HCT116 (cell line): ENCODE measurements around the gene ATP8A1. TPM values are rescaled to one million over a fixed set of nuclear protein-coding genes. Genes with fewer than 3 reads are reported as not detected.

Source experiments
- ATAC-seq: fragments of 200-7000 bp; cut with Tn5 transposase; 2 replicates; pipeline ENCODE4 v1.9.1; 2020; ENCODE audit warnings: mild to moderate bottlenecking, moderate library complexity
- BruUV-seq: library from RNA; stranded (reverse); fragments of 400-500 nt; replicated peaks from 2 replicates; lab custom pipeline; 2021; lab: Mats Ljungman, UMichigan
- CTCF ChIA-PET: fragments of 300-600 bp; sonication (Branson Sonifier 250); formaldehyde crosslinking; loops from one replicate; lab custom pipeline; 2021; ENCODE audit warnings: antibody characterized with exemption; lab: Charles Lee
- POLR2A ChIA-PET: fragments of 300-600, 350-600 bp; sonication (Branson Sonifier 250); formaldehyde crosslinking; loops from one replicate; lab custom pipeline; 2021; ENCODE audit warnings: antibody characterized with exemption; lab: Charles Lee
- RAD21 ChIA-PET, 2 experiments: fragments of 300-600 bp; sonication (Branson Sonifier 250); formaldehyde crosslinking; loops; one replicate each; lab custom pipeline; 2023; ENCODE audit warnings: low total read pairs in 2 of 2; ENCODE audit not compliant: uncharacterized antibody in 2 of 2, unreplicated experiment in 2 of 2, low non-redundant PET in 1 of 2; lab: Charles Lee
- DNase-seq: peaks from one replicate; pipeline ENCODE4 v3.0.0-alpha.2; 2010; ENCODE audit warnings: low read depth, low spot score
- H2AFZ ChIP-seq: fragments of 200-600 bp; shearing (Covaris generic), sonication (generic); 2 replicates; pipeline ENCODE4 v1.6.1; 2017; ENCODE audit warnings: low read depth, mixed run types, mixed read lengths, antibody characterized with exemption, low read length; ENCODE audit not compliant: poor library complexity, severe bottlenecking
- H3K27ac ChIP-seq: 2 replicates; pipeline ENCODE4 v1.5.1; 2012; ENCODE audit warnings: low read depth, low read length
- H3K27me3 ChIP-seq: fragments of 200-600 bp; sonication (generic); 2 replicates; pipeline ENCODE4 v1.6.1; 2016; ENCODE audit warnings: mixed run types, low read length, mixed read lengths; ENCODE audit not compliant: insufficient read depth
- H3K36me3 ChIP-seq, 2 experiments: fragments of 200-500 bp in 1 of 2; fragments of 200-600 bp in 1 of 2; sonication (Bioruptor generic) in 1 of 2; sonication (generic) in 1 of 2; 2 replicates each; pipeline versions ENCODE4 v1.5.1 to v1.6.1; 2014 to 2016; ENCODE audit warnings: low read length in 2 of 2, inconsistent platforms in 1 of 2, mixed read lengths in 1 of 2, mixed run types in 1 of 2; ENCODE audit not compliant: insufficient read depth in 2 of 2, control insufficient read depth in 1 of 2
- H3K4me1 ChIP-seq, 2 experiments: fragments of 200-600 bp in 1 of 2; sonication (generic) in 1 of 2; 2 replicates each; pipeline versions ENCODE4 v1.5.1 to v1.6.1; 2012 to 2017; ENCODE audit warnings: low read length in 2 of 2, inconsistent platforms in 1 of 2, mild to moderate bottlenecking in 1 of 2, mixed read lengths in 1 of 2, mixed run types in 1 of 2, moderate library complexity in 1 of 2; ENCODE audit not compliant: insufficient read depth in 2 of 2, control insufficient read depth in 1 of 2
- H3K4me2 ChIP-seq: fragments of 200-600 bp; sonication (generic); 2 replicates; pipeline ENCODE4 v1.6.1; 2017; ENCODE audit warnings: mixed run types, low read length, mixed read lengths
- H3K4me3 ChIP-seq, 2 experiments: fragments of 200-600 bp in 1 of 2; sonication (generic) in 1 of 2; replicated peaks in 1 of 2; 2 replicates each; pipeline ENCODE4 v1.5.1; 2011 to 2016; ENCODE audit warnings: low read length in 2 of 2, control low read depth in 1 of 2, low read depth in 1 of 2, mild to moderate bottlenecking in 1 of 2, mixed read lengths in 1 of 2, mixed run types in 1 of 2
- H3K79me2 ChIP-seq: fragments of 200-600 bp; sonication (generic); 2 replicates; pipeline ENCODE4 v1.6.1; 2017; ENCODE audit warnings: mild to moderate bottlenecking, mixed run types, low read length, moderate library complexity, mixed read lengths; ENCODE audit not compliant: insufficient read depth
- H3K9ac ChIP-seq: fragments of 200-600 bp; sonication (generic); 2 replicates; pipeline ENCODE4 v1.6.1; 2016; ENCODE audit warnings: low read length, mixed read lengths
- H3K9me2 ChIP-seq: fragments of 200-600 bp; sonication (generic), shearing (Covaris generic); 2 replicates; pipeline ENCODE4 v1.6.1; 2017; ENCODE audit warnings: mixed run types, mild to moderate bottlenecking, moderate library complexity; ENCODE audit not compliant: insufficient read depth
- H3K9me3 ChIP-seq, 2 experiments: fragments of 200-500 bp in 1 of 2; fragments of 200-600 bp in 1 of 2; sonication (Bioruptor generic) in 1 of 2; sonication (generic) in 1 of 2; 2 replicates each; pipeline ENCODE4 v1.6.1; 2014 to 2017; ENCODE audit warnings: low read length in 2 of 2, mixed read lengths in 2 of 2, inconsistent platforms in 1 of 2, low read depth in 1 of 2, mild to moderate bottlenecking in 1 of 2, mixed run types in 1 of 2, moderate library complexity in 1 of 2; ENCODE audit not compliant: control insufficient read depth in 1 of 2, insufficient read depth in 1 of 2
- H4K20me1 ChIP-seq: fragments of 200-600 bp; sonication (generic), shearing (Covaris generic); 2 replicates; pipeline ENCODE4 v1.6.1; 2017; ENCODE audit warnings: mixed run types, mild to moderate bottlenecking, moderate library complexity; ENCODE audit not compliant: insufficient read depth
- CBX3 ChIP-seq: IDR thresholded peaks from 2 replicates; pipeline ENCODE4 v1.6.1; 2012; ENCODE audit warnings: low read depth
- EZH2phosphoT487 ChIP-seq: fragments of 200-600 bp; IDR thresholded peaks from 2 replicates; pipeline ENCODE4 v1.6.1; 2018; ENCODE audit warnings: antibody characterized with exemption, borderline replicate concordance
- POLR2A ChIP-seq: IDR thresholded peaks from 2 replicates; pipeline ENCODE4 v1.7.0; 2011; ENCODE audit warnings: borderline replicate concordance; ENCODE audit not compliant: insufficient read depth, insufficient read length; ENCODE audit errors: extremely low read depth
- POLR2AphosphoS5 ChIP-seq: IDR thresholded peaks from 2 replicates; pipeline ENCODE4 v1.6.1; 2011; ENCODE audit warnings: mild to moderate bottlenecking, low read depth, low read length, moderate library complexity
- RAD21 ChIP-seq: IDR thresholded peaks from 2 replicates; pipeline ENCODE4 v1.6.1; 2012; ENCODE audit warnings: low read depth, mild to moderate bottlenecking
- SIN3A ChIP-seq: IDR thresholded peaks from 2 replicates; pipeline ENCODE4 v1.6.1; 2012; ENCODE audit warnings: low read depth
- SP1 ChIP-seq: IDR thresholded peaks from 2 replicates; pipeline ENCODE4 v1.6.1; 2012; ENCODE audit warnings: low read depth
- SRF ChIP-seq: IDR thresholded peaks from 2 replicates; pipeline ENCODE4 v1.6.1; 2012; ENCODE audit warnings: low read depth
- intact Hi-C: fragments of 100-400 bp; cut with micrococcal nuclease; formaldehyde crosslinking; loops from 2 replicates; pipeline ENCODE4 v1.10.0; 2022
- total RNA-seq: library from RNA; stranded (reverse); gene quantifications from one replicate; pipeline ENCODE4 v1.2.1, GENCODE V29; 2021; ENCODE audit not compliant: unreplicated experiment
- TF ChIP-seq, protein P1 (sequence below): IDR thresholded peaks from 2 replicates; pipeline ENCODE4 v1.6.1; 2012; ENCODE audit warnings: low read depth
- TF ChIP-seq, protein P2 (sequence below), 3 experiments: fragments of 200-600 bp in 1 of 3; sonication (generic) in 1 of 3; IDR thresholded peaks in 2 of 3; conservative IDR thresholded peaks in 1 of 3; 2 replicates each; pipeline ENCODE4 v1.5.1; 2012 to 2017; ENCODE audit warnings: low read depth in 2 of 3, low read length in 2 of 3, antibody characterized with exemption in 1 of 3, borderline replicate concordance in 1 of 3, control low read depth in 1 of 3, mild to moderate bottlenecking in 1 of 3, mixed read lengths in 1 of 3, mixed run types in 1 of 3, moderate library complexity in 1 of 3; ENCODE audit not compliant: insufficient read depth in 1 of 3
- TF ChIP-seq, protein P3 (sequence below): IDR thresholded peaks from 2 replicates; pipeline ENCODE4 v1.6.1; 2012
- TF ChIP-seq, protein P4 (sequence below): IDR thresholded peaks from 2 replicates; pipeline ENCODE4 v1.6.1; 2012

Gene ATP8A1
- total RNA-seq, 1 experiment from 2014 or later = 1.9 TPM

DNA sequence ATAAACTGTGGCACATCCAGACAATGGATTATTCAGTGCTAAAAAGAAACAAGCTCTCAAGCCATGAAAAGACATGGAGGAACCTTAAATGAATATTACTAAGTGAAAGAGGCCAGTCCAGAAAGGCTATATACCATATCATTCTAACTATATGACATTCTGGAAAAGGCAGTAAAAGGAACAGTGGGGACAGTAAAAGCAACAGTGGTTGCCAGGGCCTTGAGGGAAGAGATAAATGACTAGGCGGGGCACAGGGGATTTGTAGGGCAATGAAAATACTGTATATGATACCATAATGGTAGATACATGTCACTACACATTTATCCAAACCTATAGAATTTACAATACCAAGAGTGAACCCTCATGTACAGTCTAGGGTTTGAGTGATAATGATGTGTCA, 115.3 kb downstream of the ATP8A1 start:
- no peak overlapping the region for H3K9ac ChIP-seq
- DNase-seq (no peak), ATAC-seq (no peak)
- H3K4me2 ChIP-seq = no peak overlapping the region
- H3K4me1 ChIP-seq = no peaks in the 10 kb centered on the region
- no peak overlapping the region for H3K27ac ChIP-seq
- CTCF ChIA-PET = no interaction called here
- no peaks in the 10 kb centered on the region for H4K20me1 ChIP-seq
- no peak overlapping the region for H3K4me3 ChIP-seq
- no peaks in the 10 kb centered on the region; the same call in 1 of the 2 replicates for H3K27me3 ChIP-seq
- H3K9me2 ChIP-seq = no peaks in the 10 kb centered on the region
- H3K79me2 ChIP-seq = no peaks in the 10 kb centered on the region
- no peaks in the 10 kb centered on the region for H3K36me3 ChIP-seq
- H3K9me3 ChIP-seq = no peaks in the 10 kb centered on the region
- RAD21 ChIA-PET = no interaction called here
- TF ChIP-seq, protein P1, sequence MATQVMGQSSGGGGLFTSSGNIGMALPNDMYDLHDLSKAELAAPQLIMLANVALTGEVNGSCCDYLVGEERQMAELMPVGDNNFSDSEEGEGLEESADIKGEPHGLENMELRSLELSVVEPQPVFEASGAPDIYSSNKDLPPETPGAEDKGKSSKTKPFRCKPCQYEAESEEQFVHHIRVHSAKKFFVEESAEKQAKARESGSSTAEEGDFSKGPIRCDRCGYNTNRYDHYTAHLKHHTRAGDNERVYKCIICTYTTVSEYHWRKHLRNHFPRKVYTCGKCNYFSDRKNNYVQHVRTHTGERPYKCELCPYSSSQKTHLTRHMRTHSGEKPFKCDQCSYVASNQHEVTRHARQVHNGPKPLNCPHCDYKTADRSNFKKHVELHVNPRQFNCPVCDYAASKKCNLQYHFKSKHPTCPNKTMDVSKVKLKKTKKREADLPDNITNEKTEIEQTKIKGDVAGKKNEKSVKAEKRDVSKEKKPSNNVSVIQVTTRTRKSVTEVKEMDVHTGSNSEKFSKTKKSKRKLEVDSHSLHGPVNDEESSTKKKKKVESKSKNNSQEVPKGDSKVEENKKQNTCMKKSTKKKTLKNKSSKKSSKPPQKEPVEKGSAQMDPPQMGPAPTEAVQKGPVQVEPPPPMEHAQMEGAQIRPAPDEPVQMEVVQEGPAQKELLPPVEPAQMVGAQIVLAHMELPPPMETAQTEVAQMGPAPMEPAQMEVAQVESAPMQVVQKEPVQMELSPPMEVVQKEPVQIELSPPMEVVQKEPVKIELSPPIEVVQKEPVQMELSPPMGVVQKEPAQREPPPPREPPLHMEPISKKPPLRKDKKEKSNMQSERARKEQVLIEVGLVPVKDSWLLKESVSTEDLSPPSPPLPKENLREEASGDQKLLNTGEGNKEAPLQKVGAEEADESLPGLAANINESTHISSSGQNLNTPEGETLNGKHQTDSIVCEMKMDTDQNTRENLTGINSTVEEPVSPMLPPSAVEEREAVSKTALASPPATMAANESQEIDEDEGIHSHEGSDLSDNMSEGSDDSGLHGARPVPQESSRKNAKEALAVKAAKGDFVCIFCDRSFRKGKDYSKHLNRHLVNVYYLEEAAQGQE = no peak
- TF ChIP-seq RAD21 (no peak), SRF (no peak), POLR2AphosphoS5 (no peak), SP1 (no peak), SIN3A (no peak), CBX3 (no peak), EZH2phosphoT487 (no peak), POLR2A (no peak)
- TF ChIP-seq, protein P2, sequence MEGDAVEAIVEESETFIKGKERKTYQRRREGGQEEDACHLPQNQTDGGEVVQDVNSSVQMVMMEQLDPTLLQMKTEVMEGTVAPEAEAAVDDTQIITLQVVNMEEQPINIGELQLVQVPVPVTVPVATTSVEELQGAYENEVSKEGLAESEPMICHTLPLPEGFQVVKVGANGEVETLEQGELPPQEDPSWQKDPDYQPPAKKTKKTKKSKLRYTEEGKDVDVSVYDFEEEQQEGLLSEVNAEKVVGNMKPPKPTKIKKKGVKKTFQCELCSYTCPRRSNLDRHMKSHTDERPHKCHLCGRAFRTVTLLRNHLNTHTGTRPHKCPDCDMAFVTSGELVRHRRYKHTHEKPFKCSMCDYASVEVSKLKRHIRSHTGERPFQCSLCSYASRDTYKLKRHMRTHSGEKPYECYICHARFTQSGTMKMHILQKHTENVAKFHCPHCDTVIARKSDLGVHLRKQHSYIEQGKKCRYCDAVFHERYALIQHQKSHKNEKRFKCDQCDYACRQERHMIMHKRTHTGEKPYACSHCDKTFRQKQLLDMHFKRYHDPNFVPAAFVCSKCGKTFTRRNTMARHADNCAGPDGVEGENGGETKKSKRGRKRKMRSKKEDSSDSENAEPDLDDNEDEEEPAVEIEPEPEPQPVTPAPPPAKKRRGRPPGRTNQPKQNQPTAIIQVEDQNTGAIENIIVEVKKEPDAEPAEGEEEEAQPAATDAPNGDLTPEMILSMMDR (IDR thresholded peaks at IDR 0.05 in 2 of 3, conservative IDR thresholded peaks at IDR 0.05 in 1 of 3; ENCODE audit: borderline replicate concordance in 1 of 3, insufficient read depth in 1 of 3, low read depth in 2 of 3, low read length in 2 of 3) = no peak
- TF ChIP-seq, protein P3, sequence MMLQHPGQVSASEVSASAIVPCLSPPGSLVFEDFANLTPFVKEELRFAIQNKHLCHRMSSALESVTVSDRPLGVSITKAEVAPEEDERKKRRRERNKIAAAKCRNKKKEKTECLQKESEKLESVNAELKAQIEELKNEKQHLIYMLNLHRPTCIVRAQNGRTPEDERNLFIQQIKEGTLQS = no peak
- TF ChIP-seq, protein P4, sequence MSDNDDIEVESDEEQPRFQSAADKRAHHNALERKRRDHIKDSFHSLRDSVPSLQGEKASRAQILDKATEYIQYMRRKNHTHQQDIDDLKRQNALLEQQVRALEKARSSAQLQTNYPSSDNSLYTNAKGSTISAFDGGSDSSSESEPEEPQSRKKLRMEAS = no peak
- BruUV-seq = no TSS peak
- POLR2A ChIA-PET = no interaction called here
- intact Hi-C loops = no loop called here
- H2AFZ ChIP-seq = no peak overlapping the region
